Osteoblast (primary cell): ENCODE results near the gene MUC21. TPM values are rescaled to one million over a fixed set of nuclear protein-coding genes. Genes with fewer than 3 reads are reported as not detected.

Source experiments
- DNase-seq: peaks from one replicate; pipeline ENCODE4 v3.0.0; 2011; ENCODE audit warnings: low spot score, mixed read lengths; ENCODE audit not compliant: insufficient read length; ENCODE audit errors: missing footprints
- H2AFZ ChIP-seq: 2 replicates; pipeline ENCODE4 v1.6.0; 2011; ENCODE audit warnings: mild to moderate bottlenecking, low read length
- H3K27ac ChIP-seq: 2 replicates; pipeline ENCODE4 v1.5.1; 2011; ENCODE audit warnings: mild to moderate bottlenecking, low read depth, low read length, moderate library complexity
- H3K27me3 ChIP-seq: 2 replicates; pipeline ENCODE4 v1.6.0; 2012; ENCODE audit warnings: mild to moderate bottlenecking, control low read depth, inconsistent platforms, low read length, moderate library complexity; ENCODE audit not compliant: insufficient read depth
- H3K36me3 ChIP-seq: 2 replicates; pipeline ENCODE4 v1.5.1; 2011; ENCODE audit warnings: mild to moderate bottlenecking, low read length, control low read depth, moderate library complexity; ENCODE audit not compliant: insufficient read depth
- H3K4me1 ChIP-seq: 2 replicates; pipeline ENCODE4 v1.5.1; 2011; ENCODE audit warnings: mild to moderate bottlenecking, low read length, control low read depth, moderate library complexity; ENCODE audit not compliant: insufficient read depth
- H3K4me2 ChIP-seq: 2 replicates; pipeline ENCODE4 v1.6.0; 2011; ENCODE audit warnings: mild to moderate bottlenecking, low read length; ENCODE audit not compliant: insufficient read depth
- H3K4me3 ChIP-seq: fragments of 200-600 bp; sonication (generic); 3 replicates; pipeline ENCODE4 v1.5.1; 2012; ENCODE audit warnings: mild to moderate bottlenecking, low read length, inconsistent platforms; ENCODE audit not compliant: insufficient read depth
- H3K79me2 ChIP-seq: 2 replicates; pipeline ENCODE4 v1.6.0; 2012; ENCODE audit warnings: mild to moderate bottlenecking, low read length, control low read depth, inconsistent platforms; ENCODE audit not compliant: insufficient read depth
- H3K9me3 ChIP-seq: 2 replicates; pipeline ENCODE4 v1.5.1; 2011; ENCODE audit warnings: low read depth, low read length, control low read depth
- H4K20me1 ChIP-seq: 2 replicates; pipeline ENCODE4 v1.6.0; 2012; ENCODE audit warnings: mild to moderate bottlenecking, low read length, control low read depth; ENCODE audit not compliant: insufficient read depth
- total RNA-seq: library from RNA; depleted of rRNA; stranded (reverse); fragments of >200 nt; gene quantifications from 2 replicates; pipeline ENCODE4 v1.2.3, GENCODE V29; 2012
- TF ChIP-seq, protein P1 (sequence below): IDR thresholded peaks from 2 replicates; pipeline ENCODE4 v1.5.1; 2011; ENCODE audit warnings: mild to moderate bottlenecking, low read depth, low read length, moderate library complexity; ENCODE audit errors: extremely low read depth

The MUC21 gene
- total RNA-seq, 1 donor: not detected

DNA sequence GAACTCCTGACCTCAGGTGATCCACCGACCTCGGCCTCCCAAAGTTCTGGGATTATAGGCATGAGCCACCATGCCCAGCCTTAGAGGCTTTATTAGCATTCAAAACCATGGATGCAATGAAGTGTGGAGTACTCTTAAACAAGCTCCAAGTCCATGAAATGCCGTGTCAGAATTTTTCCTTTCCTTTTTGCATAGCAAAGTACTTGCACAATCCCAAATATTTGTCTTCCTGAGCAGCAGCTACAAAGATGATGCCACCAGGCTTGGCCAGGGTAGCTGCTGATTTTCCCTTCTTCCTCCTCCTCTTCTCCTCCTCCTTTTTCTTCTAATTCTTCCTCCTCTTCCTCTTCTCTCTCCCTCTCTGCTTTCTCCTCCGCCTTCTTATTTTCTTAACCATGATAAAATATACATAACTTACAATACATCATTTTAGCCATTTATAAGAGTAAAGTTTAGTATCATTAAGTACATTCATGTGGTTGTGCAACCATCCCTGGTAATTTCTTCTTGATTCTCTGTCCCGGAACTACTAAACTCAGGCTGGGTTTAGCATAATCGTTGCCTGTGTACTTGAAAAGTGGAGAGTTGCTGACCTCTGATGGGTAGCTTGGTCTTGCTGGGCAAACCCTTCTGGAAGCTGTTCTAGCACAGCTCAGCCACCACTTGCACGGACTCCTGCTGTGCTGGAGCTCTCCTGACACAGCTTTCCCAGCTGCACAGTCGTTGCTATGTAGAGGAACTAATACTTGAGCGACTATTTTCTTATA lies 22.4 kb upstream of the MUC21 start:
- Histone ChIP-seq H3K27ac (no peak overlapping the region), H3K4me1 (peaks cover 5% of the 10 kb centered on the region), H2AFZ (no peak overlapping the region), H3K27me3 (peaks cover 4% of the 10 kb centered on the region), H3K79me2 (no peaks in the 10 kb centered on the region), H3K4me2 (peak overlapping the region; percentile 15), H3K36me3 (no peaks in the 10 kb centered on the region), H3K4me3 (no peak overlapping the region), H4K20me1 (no peaks in the 10 kb centered on the region), H3K9me3 (no peaks in the 10 kb centered on the region)
- TF ChIP-seq, protein P1, sequence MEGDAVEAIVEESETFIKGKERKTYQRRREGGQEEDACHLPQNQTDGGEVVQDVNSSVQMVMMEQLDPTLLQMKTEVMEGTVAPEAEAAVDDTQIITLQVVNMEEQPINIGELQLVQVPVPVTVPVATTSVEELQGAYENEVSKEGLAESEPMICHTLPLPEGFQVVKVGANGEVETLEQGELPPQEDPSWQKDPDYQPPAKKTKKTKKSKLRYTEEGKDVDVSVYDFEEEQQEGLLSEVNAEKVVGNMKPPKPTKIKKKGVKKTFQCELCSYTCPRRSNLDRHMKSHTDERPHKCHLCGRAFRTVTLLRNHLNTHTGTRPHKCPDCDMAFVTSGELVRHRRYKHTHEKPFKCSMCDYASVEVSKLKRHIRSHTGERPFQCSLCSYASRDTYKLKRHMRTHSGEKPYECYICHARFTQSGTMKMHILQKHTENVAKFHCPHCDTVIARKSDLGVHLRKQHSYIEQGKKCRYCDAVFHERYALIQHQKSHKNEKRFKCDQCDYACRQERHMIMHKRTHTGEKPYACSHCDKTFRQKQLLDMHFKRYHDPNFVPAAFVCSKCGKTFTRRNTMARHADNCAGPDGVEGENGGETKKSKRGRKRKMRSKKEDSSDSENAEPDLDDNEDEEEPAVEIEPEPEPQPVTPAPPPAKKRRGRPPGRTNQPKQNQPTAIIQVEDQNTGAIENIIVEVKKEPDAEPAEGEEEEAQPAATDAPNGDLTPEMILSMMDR: no peak
- no peak for DNase-seq

GRCh38 chr6:30962716-30963115 lies 20.8 kb upstream of the MUC21 start:
- no peaks in the 10 kb centered on the region for H3K9me3 ChIP-seq
- H3K27ac ChIP-seq: no peak overlapping the region
- H4K20me1 ChIP-seq: no peaks in the 10 kb centered on the region
- H3K79me2 ChIP-seq: no peaks in the 10 kb centered on the region
- no peak for DNase-seq
- peaks cover 2% of the 10 kb centered on the region for H3K4me1 ChIP-seq
- H3K4me2 ChIP-seq: no peak overlapping the region
- H3K4me3 ChIP-seq: no peak overlapping the region
- H3K27me3 ChIP-seq: no peaks in the 10 kb centered on the region
- H3K36me3 ChIP-seq: no peaks in the 10 kb centered on the region
- no peak overlapping the region for H2AFZ ChIP-seq
- TF ChIP-seq, protein P1: no peak

GRCh38 chr6:30963641-30964040 lies 19.9 kb upstream of the MUC21 start:
- Histone ChIP-seq H3K27ac (no peak overlapping the region), H4K20me1 (no peaks in the 10 kb centered on the region), H3K4me1 (peaks cover 2% of the 10 kb centered on the region), H3K9me3 (no peaks in the 10 kb centered on the region), H3K79me2 (no peaks in the 10 kb centered on the region), H3K36me3 (no peaks in the 10 kb centered on the region), H3K4me3 (no peak overlapping the region), H3K4me2 (no peak overlapping the region), H3K27me3 (no peaks in the 10 kb centered on the region), H2AFZ (no peak overlapping the region)
- TF ChIP-seq, protein P1: no peak
- peak; percentile 31 for DNase-seq

DNA sequence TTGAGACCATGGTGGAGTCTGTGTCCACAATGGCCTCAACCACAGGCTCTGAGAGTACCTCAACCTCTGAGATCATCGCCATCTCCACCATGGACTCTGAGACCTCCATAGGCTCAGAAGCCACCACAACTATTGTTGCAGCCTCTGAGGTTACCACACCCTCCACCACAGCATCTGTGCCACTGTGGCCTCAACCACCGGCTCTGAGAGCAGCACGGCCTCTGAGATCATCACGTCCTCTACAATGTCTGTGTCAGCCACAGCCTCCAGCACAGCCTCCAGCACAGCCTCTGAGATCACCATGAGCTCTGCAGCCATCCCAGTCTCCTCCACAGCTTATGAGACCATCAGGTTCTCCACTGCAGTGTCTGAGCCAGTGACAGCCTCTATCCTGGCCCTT lies 19.4 kb upstream of the MUC21 start:
- Histone ChIP-seq H3K27me3 (no peaks in the 10 kb centered on the region), H3K4me1 (peaks cover 2% of the 10 kb centered on the region), H3K36me3 (no peaks in the 10 kb centered on the region), H2AFZ (no peak overlapping the region), H3K79me2 (no peaks in the 10 kb centered on the region), H4K20me1 (no peaks in the 10 kb centered on the region), H3K9me3 (no peaks in the 10 kb centered on the region), H3K27ac (no peak overlapping the region), H3K4me2 (no peak overlapping the region), H3K4me3 (no peak overlapping the region)
- no peak for DNase-seq
- TF ChIP-seq, protein P1: no peak
